ENCODE data around the gene PDZD2. TPM values are rescaled to one million over a fixed set of nuclear protein-coding genes. Genes with fewer than 3 reads are reported as not detected.
A peak's percentile ranks its signal among the peaks of the same experiment; 100 is the strongest.

Gene PDZD2
- total and polyA plus RNA-seq, 11 donors: 28.3 to 116 (median 80.6) TPM

GRCh38 chr5:31641059-31641458 lies 2.1 kb downstream of the PDZD2 start:
- TF ChIP-seq POLR2A (IDR thresholded peaks at IDR 0.05): no peak
- TF ChIP-seq CTCF (IDR thresholded peaks at IDR 0.05): no peak
- DNase-seq (no peak), ATAC-seq (no peak)
- H3K4me3 ChIP-seq: peak overlapping the region in 5 of 12 donors; percentile 0 to 93 (median 78)
- peak overlapping the region in 4 of 12 donors; percentile 33 to 87 (median 63) for H3K27ac ChIP-seq
- H3K4me1 ChIP-seq: peaks cover 3 to 86% (median 29%) of the 10 kb centered on the region in 12 donors
- no peaks in the 10 kb centered on the region for H3K9me3 ChIP-seq
- intact Hi-C loops (cut with DNase I): loop anchor here in 3 of 10 donors (2.0 to 10.0 kb wide), 4 partner anchors 36 to 164 kb away; no protein-coding TSS in a partner anchor
- no peaks in the 10 kb centered on the region for H3K36me3 ChIP-seq
- H3K27me3 ChIP-seq: peaks cover 0 to 7% (median 0%) of the 10 kb centered on the region in 9 donors
- WGBS, 4 donors: 83 to 90% (median 87%) methylated on average over 4 of the region's 4 CpGs

GRCh38 chr5:31641575-31641974 lies 2.6 kb downstream of the PDZD2 start:
- Histone ChIP-seq H3K4me1 (peaks cover 3 to 89% (median 24%) of the 10 kb centered on the region in 12 donors), H3K27ac (peak overlapping the region in 6 of 12 donors; percentile 1 to 80 (median 26)), H3K36me3 (no peaks in the 10 kb centered on the region), H3K4me3 (no peak overlapping the region), H3K9me3 (no peaks in the 10 kb centered on the region), H3K27me3 (peaks cover 0 to 7% (median 0%) of the 10 kb centered on the region in 9 donors)
- no peak for TF ChIP-seq POLR2A (IDR thresholded peaks at IDR 0.05)
- no peak for TF ChIP-seq CTCF (IDR thresholded peaks at IDR 0.05)
- 66 to 76% (median 71%) methylated on average over 5 of the region's 5 CpGs for WGBS, 4 donors
- intact Hi-C loops (cut with DNase I): loop anchor here in 3 of 10 donors (2.0 to 10.0 kb wide), 4 partner anchors 36 to 163 kb away; no protein-coding TSS in a partner anchor
- no peak for ATAC-seq
- no peak for DNase-seq

- no peak overlapping the region for H3K4me3 ChIP-seq
- WGBS, 4 donors: 41 to 60% (median 55%) methylated on average over 11 of the region's 11 CpGs
- peak in 3 of 5 donors; percentile 28 to 60 (median 50) for DNase-seq
- ATAC-seq: peak; percentile 88 to 92 (median 90)
- peaks cover 0 to 80% (median 16%) of the 10 kb centered on the region in 12 donors for H3K4me1 ChIP-seq
- intact Hi-C loops (cut with DNase I): loop anchor here in 1 of 10 donors (10.0 kb wide), 1 partner anchor 159 kb away; no protein-coding TSS in a partner anchor
- no peaks in the 10 kb centered on the region for H3K27me3 ChIP-seq
- H3K27ac ChIP-seq: peak overlapping the region in 11 of 12 donors; percentile 31 to 83 (median 66)
- no peaks in the 10 kb centered on the region for H3K36me3 ChIP-seq
- no peaks in the 10 kb centered on the region for H3K9me3 ChIP-seq
- TF ChIP-seq CTCF (IDR thresholded peaks at IDR 0.05): no peak
- no peak for TF ChIP-seq POLR2A (IDR thresholded peaks at IDR 0.05)
These were observed 6.6 kb downstream of the PDZD2 start for GRCh38 chr5:31645420-31646081.

- H3K4me3 ChIP-seq: no peak overlapping the region
- no peaks in the 10 kb centered on the region for H3K36me3 ChIP-seq
- H3K9me3 ChIP-seq: no peaks in the 10 kb centered on the region
- TF ChIP-seq POLR2A (IDR thresholded peaks at IDR 0.05) (no peak), CTCF (IDR thresholded peaks at IDR 0.05) (no peak)
- DNase-seq (no peak), ATAC-seq (no peak)
- H3K27me3 ChIP-seq: no peaks in the 10 kb centered on the region
- peak overlapping the region in 1 of 12 donors; percentile 11 for H3K27ac ChIP-seq
- peaks cover 0 to 63% (median 15%) of the 10 kb centered on the region in 12 donors for H3K4me1 ChIP-seq
- intact Hi-C loops (cut with DNase I): loop anchor here in 1 of 10 donors (10.0 kb wide), 1 partner anchor 156 kb away; no protein-coding TSS in a partner anchor
- WGBS, 4 donors: 96 to 97% (median 96%) methylated on average over 6 of the region's 6 CpGs
These were observed 9.4 kb downstream of the PDZD2 start for GRCh38 chr5:31648326-31648725.

All from heart left ventricle (tissue), 16 donors.